SH-SY5Y (cell line): ENCODE measurements around the gene KRTAP6-3.

Experiments
- GATA2 ChIP-seq: IDR thresholded peaks from 2 replicates; pipeline ENCODE4 v1.6.1; 2011; ENCODE audit warnings: mild to moderate bottlenecking, low read depth, low read length
- GATA3 ChIP-seq: IDR thresholded peaks from 2 replicates; pipeline ENCODE4 v1.6.1; 2011; ENCODE audit warnings: low read depth, mild to moderate bottlenecking, low read length, moderate library complexity

DNA sequence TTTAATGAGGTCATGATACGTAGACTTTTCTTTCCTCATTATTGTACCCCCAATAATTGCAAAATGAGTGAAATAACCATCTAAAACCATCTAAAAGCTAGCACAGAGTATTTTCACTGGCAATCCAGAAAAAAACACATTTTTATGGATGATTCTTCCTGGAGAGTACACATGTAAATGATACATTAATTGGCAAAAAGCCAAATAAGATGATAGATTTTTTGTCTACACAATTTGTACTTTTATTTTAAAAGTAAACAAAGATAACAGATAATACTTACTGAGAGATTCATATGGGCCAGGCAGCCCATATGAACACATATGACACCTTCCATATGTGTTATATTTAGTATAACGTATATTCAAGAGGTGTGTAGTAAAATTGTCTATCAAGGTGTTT is 28.6 kb upstream of the KRTAP6-3 start:
- no peak for TF ChIP-seq GATA2
- TF ChIP-seq GATA3: no peak
